HG02885 (cell line): ENCODE data around the gene CGRRF1.

ENCODE experiments used
- ATAC-seq: cut with Tn5 transposase; IDR thresholded peaks from one replicate; pipeline ENCODE4 v1.9.1; 2021; ENCODE audit warnings: mild to moderate bottlenecking; ENCODE audit not compliant: unreplicated experiment, poor library complexity

The CGRRF1 gene

DNA sequence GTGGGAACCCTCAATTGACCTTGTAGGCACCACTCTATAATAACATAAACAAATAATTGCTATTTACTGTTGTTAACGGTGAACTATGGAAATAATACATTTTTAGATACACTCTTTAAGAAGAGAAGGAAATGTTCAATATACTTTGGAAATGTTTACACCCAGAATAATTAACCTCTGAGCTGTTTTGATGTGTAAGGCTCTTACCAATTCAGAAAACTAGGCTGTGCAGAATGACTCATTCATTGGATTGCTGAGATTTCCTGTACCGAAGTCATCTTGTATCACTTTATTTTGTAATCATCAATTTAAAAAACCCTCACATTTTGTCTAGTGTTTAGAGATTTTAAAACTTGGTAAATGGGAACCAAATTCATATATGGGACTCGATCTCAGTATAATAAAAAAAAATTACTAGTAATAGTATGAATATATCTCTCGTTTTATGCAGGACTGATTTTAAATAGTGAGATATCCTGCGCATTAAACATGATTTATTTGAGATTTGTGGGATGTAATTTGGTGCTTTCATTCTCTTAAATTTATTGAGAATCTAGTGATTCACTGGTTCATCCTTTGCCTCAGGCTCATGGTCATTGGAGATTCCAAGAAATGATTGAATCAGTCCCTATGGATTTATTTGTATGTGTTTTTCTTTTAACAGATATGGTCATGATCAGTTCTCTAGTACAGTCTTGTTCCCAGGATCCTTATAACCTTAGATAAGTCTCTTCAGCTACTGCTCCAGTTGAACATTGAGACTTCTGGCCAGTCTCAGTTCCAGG is 61.1 kb downstream of the CGRRF1 start:
- ATAC-seq = no peak

DNA sequence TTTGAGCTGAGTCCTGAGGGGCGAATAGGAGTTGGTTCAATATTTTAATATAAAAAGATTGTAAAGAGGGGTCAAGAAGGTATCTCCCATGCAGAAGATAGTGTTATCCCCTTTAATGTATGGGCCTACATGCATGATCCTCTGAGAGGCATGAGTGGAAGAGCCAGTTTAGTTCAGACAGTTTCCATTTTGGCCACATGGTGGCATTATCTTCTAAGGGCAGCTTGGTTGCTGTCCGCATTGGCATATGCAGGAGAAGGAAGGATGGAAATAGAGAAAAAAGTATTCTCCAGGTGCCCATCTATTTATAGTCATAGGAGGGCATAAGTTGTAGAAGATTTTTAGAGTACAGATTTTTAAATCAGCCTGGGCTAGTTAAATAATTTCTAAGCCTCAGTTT is 62.6 kb downstream of the CGRRF1 start:
- no peak for ATAC-seq

DNA sequence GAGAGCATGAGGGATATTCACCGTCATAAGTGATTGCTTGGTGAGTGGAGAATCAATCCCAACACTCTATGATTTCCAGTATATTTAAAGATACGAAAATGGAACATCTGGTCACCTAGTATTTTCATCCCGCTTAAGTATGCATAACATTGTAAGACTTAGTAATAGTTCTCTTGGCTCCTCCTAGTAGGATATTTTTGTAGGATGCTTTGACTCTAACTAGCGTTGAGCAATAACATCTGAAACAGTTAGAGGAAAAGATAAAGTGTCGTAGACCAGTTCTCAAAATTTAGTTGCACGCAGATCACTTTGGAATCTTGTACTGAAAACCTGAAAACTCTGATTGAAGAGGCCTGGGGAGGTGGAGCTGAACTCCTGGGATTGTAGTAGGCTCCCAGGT is 64.8 kb downstream of the CGRRF1 start:
- no peak for ATAC-seq

DNA sequence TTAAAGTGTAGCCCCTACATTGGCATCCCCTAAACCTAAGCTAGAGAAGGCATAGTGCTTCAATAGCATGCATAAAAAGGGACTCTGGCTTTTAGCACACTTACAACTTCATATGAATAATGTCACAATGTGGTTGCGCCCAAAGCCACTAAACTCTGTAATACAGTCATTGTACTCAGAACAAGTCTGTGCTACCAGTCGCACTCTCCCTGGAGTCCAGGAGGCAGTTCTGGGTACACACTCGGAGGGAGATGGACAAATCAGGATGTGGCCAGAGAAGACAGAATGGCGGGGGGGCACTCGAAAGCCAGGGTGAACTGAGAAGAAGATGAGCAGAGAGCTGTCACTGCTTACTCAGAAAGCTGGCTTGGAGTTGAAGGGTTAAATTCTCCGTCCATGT is 67.8 kb downstream of the CGRRF1 start:
- no peak for ATAC-seq

DNA sequence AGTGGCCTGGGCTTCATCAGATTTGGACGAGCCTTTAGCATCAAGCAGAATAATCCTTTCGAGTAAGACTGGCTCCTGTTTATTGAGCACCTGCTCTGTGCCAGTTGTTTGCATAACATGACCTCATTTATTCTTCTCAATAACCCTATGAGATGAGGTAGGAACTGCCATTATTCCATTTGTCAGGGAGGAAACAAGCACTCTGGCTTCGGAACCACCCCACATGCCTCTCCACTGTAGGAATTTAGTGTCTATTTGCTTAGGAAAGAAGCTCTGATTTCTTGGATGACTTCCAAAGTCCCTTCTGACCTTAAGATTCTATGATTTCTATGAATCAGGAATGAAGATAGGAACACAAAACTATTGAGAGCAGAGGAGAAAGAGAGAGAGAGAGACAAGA is 68.3 kb downstream of the CGRRF1 start:
- ATAC-seq = no peak

DNA sequence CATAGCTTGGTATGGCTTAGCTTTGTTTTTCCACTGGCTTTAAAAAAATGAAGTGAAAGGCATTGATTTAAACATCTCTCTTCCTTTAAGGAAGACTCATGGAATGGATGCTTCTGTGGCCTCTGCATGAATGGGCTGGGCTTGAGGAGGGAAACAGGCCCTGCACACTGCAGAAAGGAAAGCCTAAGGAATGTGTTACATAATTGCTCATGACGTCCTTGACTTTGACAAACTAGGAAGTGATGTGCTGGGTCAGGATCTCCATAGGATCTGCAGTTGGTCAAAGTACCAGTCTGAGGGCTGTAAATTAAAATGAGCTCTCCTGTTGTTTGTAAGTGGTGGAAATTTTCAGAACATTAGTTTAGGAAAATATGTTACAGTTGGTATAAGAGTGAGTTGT is 69.9 kb downstream of the CGRRF1 start:
- ATAC-seq = no peak

DNA sequence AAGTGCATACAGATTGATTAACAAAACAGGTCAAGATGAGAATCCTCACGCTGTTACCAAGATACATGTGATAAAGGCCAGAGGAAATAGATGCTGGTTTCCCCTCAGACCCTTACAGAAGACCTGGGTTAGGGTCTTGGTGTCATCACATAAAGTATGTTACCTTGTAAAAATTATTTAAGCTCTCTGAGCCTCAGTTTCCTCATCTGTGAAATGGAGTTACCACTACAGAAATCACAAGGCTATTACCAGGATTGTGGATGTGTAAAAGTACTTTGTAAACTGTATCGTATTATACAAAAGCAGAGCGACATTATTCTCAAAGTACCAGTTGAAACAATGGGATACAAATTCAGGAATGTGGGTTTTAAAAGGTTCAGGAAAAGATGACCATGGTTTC is 71.2 kb downstream of the CGRRF1 start:
- no peak for ATAC-seq

DNA sequence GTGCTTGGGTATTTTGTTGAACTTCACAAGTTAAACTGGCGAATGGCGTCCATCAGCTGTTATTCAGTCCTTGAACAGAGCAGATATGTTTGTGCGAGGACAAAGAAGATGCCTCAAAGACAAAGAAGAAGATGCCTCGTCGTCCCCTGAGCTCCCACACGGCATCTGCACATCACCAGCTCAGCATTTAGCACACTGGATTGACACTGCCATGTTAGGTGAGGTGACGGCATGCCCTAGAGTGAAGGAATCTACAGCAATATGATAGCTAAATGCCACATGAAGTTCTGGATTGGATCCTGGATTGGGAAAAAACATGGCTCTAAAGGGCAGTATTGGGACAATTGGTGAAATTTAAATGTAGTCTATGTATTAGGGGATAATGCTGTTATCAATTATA is 72.6 kb downstream of the CGRRF1 start:
- ATAC-seq = no peak

DNA sequence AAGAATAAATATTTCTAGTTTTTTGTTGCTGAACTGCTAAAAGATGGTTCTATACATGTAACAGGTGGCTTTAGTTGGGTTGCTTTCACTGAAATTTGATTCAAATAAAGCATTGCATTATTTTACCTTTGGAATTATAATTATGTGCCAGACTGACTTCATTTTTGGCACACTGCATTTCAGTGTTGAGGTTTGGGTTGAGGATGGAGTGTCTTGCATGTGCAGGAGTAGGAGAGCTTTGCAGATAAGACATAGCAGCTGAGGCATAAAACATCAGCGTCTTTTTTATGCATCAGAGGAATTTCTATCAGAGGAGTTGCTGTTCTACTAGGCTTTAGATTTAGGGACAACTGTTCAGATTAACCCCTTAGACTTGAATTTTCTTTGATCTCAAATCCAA is 74.4 kb downstream of the CGRRF1 start:
- no peak for ATAC-seq

DNA sequence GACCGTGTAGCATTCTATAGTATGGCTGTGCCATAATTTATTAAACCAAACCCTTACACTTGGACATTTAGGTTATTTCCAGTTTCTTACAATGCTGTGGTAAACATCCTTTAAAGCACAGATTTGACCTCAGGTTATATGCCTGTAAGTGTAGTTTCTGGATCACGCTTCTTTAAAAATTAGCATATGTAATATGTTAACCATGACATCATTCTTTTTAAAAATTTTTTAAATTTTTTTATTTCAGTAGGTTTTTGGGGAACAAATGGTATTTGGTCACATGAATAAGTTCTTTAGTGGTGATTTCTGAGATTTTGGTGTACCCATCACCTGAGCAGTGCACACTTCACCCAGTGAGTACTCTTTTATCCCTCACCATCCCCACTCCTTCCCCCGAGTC is 75.5 kb downstream of the CGRRF1 start:
- no peak for ATAC-seq
